GM12801 (cell line): ENCODE measurements around the gene TPGS1.

Experiments used
- CTCF ChIP-seq: IDR thresholded peaks from one replicate; pipeline ENCODE4 v1.5.1; 2011; ENCODE audit warnings: control low read depth; ENCODE audit not compliant: insufficient read length; ENCODE audit errors: extremely low read depth

Gene TPGS1

GRCh38 chr19:507286-508203 lies at the start of gene TPGS1:
TSS of gene TPGS1 (plus strand) at chr19:507497. CDS start at chr19:507507, 10 bp downstream.
- no peak for TF ChIP-seq CTCF

- no peak for TF ChIP-seq CTCF
These were observed 49.7 kb upstream of the TPGS1 start for GRCh38 chr19:457636-458035.

GRCh38 chr19:458091-459042 lies 48.9 kb upstream of the TPGS1 start:
- TF ChIP-seq CTCF, result no peak

GRCh38 chr19:459724-460511 lies 47.4 kb upstream of the TPGS1 start:
- no peak for TF ChIP-seq CTCF

GRCh38 chr19:460877-461720 lies 46.2 kb upstream of the TPGS1 start, which contains the start of gene SHC2:
TSS of gene SHC2 (minus strand) at chr19:461033. CDS start at chr19:460996, 37 bp downstream.
- TF ChIP-seq CTCF, result no peak

- no peak for TF ChIP-seq CTCF
These were observed 45.4 kb upstream of the TPGS1 start for GRCh38 chr19:461721-462551.
